Fibroblast of pulmonary artery (primary cell): ENCODE data around the gene S100PBP.

ENCODE experiments used
- DNase-seq: peaks from one replicate; pipeline ENCODE4 v3.0.0-alpha.2; 2010; ENCODE audit warnings: low read depth
- H3K4me3 ChIP-seq: replicated peaks from 2 replicates; pipeline ENCODE4 v1.5.1; 2011; ENCODE audit warnings: low read depth, mild to moderate bottlenecking, control low read depth, low read length, moderate library complexity
- CTCF ChIP-seq: IDR thresholded peaks from 2 replicates; pipeline ENCODE4 v1.5.1; 2011; ENCODE audit warnings: mild to moderate bottlenecking, control low read depth, low read length, inconsistent platforms; ENCODE audit errors: missing control alignments

Gene S100PBP

DNA sequence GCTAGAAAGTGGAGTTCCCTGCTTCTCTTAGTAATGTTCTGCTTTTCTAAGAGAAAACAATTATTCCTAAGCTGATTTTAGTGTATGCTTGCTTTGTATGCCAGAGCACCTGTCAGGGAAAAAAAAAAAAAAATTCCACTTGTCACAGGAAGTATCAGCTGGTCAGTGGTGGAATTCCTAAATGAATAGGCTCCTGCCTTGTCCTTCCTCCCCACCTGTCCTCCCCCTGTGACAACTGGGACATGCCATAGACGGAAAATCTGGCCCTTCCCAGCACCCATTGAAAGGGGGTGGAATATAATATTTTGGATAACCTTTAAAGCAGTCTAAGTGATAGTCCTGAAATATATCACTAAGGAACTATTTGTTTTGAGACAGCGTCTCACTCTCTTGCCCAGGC lies 42.5 kb downstream of the S100PBP start:
- DNase-seq, result no peak
- no peak overlapping the region for H3K4me3 ChIP-seq
- no peak for TF ChIP-seq CTCF

GRCh38 chr1:32860566-32860965 lies 43.1 kb downstream of the S100PBP start:
- no peak overlapping the region for H3K4me3 ChIP-seq
- no peak for DNase-seq
- no peak for TF ChIP-seq CTCF

- DNase-seq, result no peak
- no peak for TF ChIP-seq CTCF
- no peak overlapping the region for H3K4me3 ChIP-seq
Observed at GRCh38 chr1:32861904-32862695, 44.6 kb downstream of the S100PBP start.

DNA sequence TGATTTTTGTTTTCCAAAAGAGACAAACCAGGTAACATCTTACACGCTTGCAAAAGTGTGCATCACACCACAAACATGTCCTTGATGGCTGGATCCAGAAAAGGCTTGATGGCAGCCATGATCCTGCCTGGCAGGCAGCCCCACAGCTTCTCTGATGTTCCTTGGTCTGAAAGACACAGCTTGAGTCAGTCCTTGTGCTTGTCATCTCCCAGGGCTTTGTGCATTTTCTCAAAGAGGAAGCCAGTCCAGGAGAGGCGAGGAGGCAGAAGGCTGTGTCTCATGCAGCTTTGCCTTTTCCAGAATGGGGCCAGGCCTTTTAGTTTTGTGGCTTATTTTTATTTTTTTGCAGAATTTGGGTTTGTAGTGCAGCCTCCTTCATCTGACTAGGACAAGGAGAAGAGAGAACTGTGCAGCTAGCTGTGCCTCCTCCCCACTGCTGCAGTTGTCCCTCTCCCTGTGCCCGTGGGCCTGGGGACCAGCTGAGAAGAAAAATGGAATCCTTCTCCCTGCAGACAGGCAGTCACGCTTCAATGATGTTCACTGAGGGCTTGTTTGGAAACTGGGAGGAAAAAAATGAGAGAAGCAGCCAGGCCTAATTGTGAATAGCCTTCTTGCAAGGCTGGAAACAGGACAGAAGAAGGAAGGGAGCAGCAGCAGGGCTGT lies 45.9 kb downstream of the S100PBP start:
- DNase-seq, result no peak
- TF ChIP-seq CTCF, result no peak
- no peak overlapping the region for H3K4me3 ChIP-seq

GRCh38 chr1:32863881-32864245 lies 46.4 kb downstream of the S100PBP start:
- H3K4me3 ChIP-seq, result no peak overlapping the region
- DNase-seq, result no peak
- TF ChIP-seq CTCF, result no peak

DNA sequence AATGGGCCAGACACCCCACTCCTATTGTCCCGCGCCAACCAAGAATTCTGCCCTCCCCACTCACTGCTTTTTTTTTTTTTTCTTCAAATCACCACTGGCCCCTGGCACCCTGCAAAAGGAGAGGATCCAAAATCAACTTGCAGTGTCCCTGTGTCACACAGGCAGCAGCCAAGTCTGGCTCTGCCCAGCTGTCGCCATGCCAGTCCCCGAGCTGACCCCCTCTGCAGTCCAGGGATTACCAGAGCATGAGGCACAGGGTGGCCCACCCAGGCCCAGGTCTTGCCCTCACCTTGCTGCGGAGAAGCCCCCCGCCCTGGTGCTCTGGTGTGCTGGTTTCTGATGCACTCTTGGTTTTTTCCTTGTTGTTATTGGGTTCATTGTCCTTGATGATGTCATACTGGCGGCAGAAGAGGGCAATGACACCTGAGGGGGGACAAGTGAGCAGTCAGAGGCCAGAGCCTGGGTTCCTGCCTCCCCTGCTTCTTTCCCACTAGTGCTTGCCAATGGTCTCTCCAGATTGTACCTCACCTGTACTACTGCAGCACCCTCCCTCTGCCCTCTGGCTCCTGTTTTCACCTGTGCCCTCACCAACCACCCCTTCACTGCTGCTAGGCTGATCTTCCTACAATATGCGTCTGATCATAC lies 47.0 kb downstream of the S100PBP start:
- no peak overlapping the region for H3K4me3 ChIP-seq
- TF ChIP-seq CTCF, result no peak
- DNase-seq, result no peak
